Prostate gland (tissue), 2 donors: ENCODE data around the gene DLX1. TPM values are rescaled to one million over a fixed set of nuclear protein-coding genes. Genes with fewer than 3 reads are reported as not detected.

Experiments
- DNase-seq: peaks from one replicate; pipeline ENCODE4 v3.0.0-alpha.2; 2019; ENCODE audit warnings: low spot score
- H3K27ac ChIP-seq, 2 donors: fragments of 200-600 bp; sonication (generic); 2 replicates each; pipeline ENCODE4 v1.5.1; 2017 to 2019
- H3K27me3 ChIP-seq: fragments of 200-600 bp; sonication (generic); replicated peaks from 2 replicates; pipeline ENCODE4 v1.5.1; 2019; ENCODE audit not compliant: insufficient read depth
- H3K36me3 ChIP-seq, 2 donors: fragments of 200-600 bp; sonication (generic); 1 replicate in 1 of 2; 2 replicates in 1 of 2; pipeline versions ENCODE4 v1.5.1 to v1.8.1; 2017 to 2019
- H3K4me1 ChIP-seq: fragments of 200-600 bp; sonication (generic); replicated peaks from 2 replicates; pipeline ENCODE4 v1.5.1; 2019
- H3K4me3 ChIP-seq, 2 donors: fragments of 200-600 bp; sonication (generic); 2 replicates each; pipeline ENCODE4 v1.5.1; 2017 to 2019
- H3K9me3 ChIP-seq: fragments of 200-600 bp; sonication (generic); 2 replicates; pipeline ENCODE4 v1.5.1; 2017
- CTCF ChIP-seq, 4 experiments: fragments of 200-600 bp in 2 of 4; fragments of 450-650 bp in 2 of 4; sonication (generic) in 2 of 4; IDR thresholded peaks; 1 replicate in 3 of 4; 2 replicates in 1 of 4; pipeline ENCODE4 v1.5.1; 2016 to 2019; ENCODE audit warnings: antibody characterized with exemption in 4 of 4, mild to moderate bottlenecking in 2 of 4, moderate library complexity in 2 of 4
- POLR2A ChIP-seq: fragments of 450-650 bp; IDR thresholded peaks from one replicate; pipeline ENCODE4 v1.6.1; 2016; ENCODE audit warnings: antibody characterized with exemption, mild to moderate bottlenecking
- POLR2AphosphoS5 ChIP-seq: sonication (generic); formaldehyde crosslinking; IDR thresholded peaks from one replicate; pipeline ENCODE4 v1.6.1; 2017; ENCODE audit warnings: antibody characterized with exemption
- WGBS: methylation state at CpG from one replicate; pipeline ENCODE4 v1.1.5; 2018; 5-methylcytosine and 5-hydroxymethylcytosine counted together
- intact Hi-C: fragments of 100-400 bp; cut with DNase I; formaldehyde crosslinking; loops from one replicate; pipeline ENCODE4 v1.14.2; 2022
- total RNA-seq, 2 donors: library from RNA; depleted of rRNA; stranded (reverse); fragments of >200 nt; gene quantifications; one replicate each; pipeline ENCODE4 v1.1.0, GENCODE V29; 2016

Gene DLX1
- total RNA-seq, 2 donors from 2014 or later = 1.3 TPM; not detected in 1

DNA sequence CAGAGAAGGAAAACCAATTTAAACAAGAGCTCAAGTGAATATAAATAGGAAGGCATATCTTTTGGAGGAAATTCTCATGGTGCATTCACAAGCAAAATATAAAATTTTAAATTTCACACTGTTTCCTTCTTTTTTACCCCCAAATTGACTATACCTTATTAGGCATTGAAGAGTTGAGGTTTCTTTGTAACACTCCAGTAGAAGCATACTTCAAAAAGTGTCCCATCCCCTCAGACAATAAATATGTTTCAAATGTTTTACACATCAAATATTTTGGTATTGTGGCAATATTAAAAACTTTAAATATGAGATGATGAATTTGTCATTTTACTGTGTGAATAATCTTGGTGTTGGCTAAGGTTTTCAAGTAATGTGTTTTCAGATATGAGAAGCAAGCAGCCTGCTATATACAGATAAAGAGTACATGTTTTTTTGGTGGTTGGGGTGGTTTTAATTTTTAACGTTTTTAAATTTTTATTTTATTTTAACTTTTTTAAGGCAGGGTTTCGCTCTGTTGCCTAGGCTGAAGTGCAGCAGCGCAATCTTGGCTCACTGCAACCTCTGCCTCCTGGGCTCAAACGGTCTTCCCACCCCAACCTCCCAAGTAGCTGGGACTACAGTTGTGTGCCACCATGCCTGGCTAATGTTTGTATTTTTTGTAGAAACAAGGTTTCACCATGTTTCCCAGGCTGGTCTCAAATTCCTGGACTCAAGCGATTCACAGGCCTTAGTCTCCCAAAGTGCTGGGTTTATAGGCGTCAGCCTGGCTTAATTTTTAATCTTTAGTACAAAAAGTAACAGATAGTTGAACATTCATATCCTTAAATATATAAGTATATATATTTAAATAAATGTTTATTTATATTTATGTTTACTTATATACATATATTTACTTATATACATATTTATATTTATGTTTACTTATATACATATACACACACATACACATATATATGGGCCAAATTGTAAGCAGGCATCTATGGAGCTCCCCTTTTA, 36.5 kb upstream of the DLX1 start:
- Histone ChIP-seq H3K27me3 (no peaks in the 10 kb centered on the region), H3K4me3 (no peak overlapping the region), H3K4me1 (no peaks in the 10 kb centered on the region), H3K27ac (no peak overlapping the region), H3K9me3 (no peaks in the 10 kb centered on the region), H3K36me3 (no peaks in the 10 kb centered on the region)
- no peak for TF ChIP-seq CTCF (IDR thresholded peaks at IDR 0.05)
- no peak for TF ChIP-seq POLR2AphosphoS5
- no peak for TF ChIP-seq POLR2A
- 93% methylated on average over 6 of the region's 6 CpGs for WGBS
- no peak for DNase-seq
- intact Hi-C loops = no loop called here

- H3K9me3 ChIP-seq = no peaks in the 10 kb centered on the region
- H3K4me3 ChIP-seq = no peak overlapping the region
- no peaks in the 10 kb centered on the region for H3K36me3 ChIP-seq
- TF ChIP-seq POLR2A (no peak), CTCF (IDR thresholded peaks at IDR 0.05) (no peak), POLR2AphosphoS5 (no peak)
- DNase-seq = no peak
- H3K4me1 ChIP-seq = no peaks in the 10 kb centered on the region
- intact Hi-C loops = no loop called here
- H3K27ac ChIP-seq = no peak overlapping the region
- no peaks in the 10 kb centered on the region for H3K27me3 ChIP-seq
- WGBS = 99% methylated on average over 2 of the region's 2 CpGs
Measured at GRCh38 chr2:172049567-172050120, 35.7 kb upstream of the DLX1 start.

- 79% methylated on average over 1 of the region's 1 CpG for WGBS
- H3K27me3 ChIP-seq = no peaks in the 10 kb centered on the region
- no peaks in the 10 kb centered on the region for H3K36me3 ChIP-seq
- no peak for DNase-seq
- no peak overlapping the region for H3K4me3 ChIP-seq
- no peaks in the 10 kb centered on the region for H3K4me1 ChIP-seq
- H3K9me3 ChIP-seq = no peaks in the 10 kb centered on the region
- no peak for TF ChIP-seq CTCF (IDR thresholded peaks at IDR 0.05)
- no peak for TF ChIP-seq POLR2AphosphoS5
- TF ChIP-seq POLR2A = no peak
- H3K27ac ChIP-seq = no peak overlapping the region
- intact Hi-C loops = no loop called here
Measured at GRCh38 chr2:172050479-172051125, 34.7 kb upstream of the DLX1 start.

DNA sequence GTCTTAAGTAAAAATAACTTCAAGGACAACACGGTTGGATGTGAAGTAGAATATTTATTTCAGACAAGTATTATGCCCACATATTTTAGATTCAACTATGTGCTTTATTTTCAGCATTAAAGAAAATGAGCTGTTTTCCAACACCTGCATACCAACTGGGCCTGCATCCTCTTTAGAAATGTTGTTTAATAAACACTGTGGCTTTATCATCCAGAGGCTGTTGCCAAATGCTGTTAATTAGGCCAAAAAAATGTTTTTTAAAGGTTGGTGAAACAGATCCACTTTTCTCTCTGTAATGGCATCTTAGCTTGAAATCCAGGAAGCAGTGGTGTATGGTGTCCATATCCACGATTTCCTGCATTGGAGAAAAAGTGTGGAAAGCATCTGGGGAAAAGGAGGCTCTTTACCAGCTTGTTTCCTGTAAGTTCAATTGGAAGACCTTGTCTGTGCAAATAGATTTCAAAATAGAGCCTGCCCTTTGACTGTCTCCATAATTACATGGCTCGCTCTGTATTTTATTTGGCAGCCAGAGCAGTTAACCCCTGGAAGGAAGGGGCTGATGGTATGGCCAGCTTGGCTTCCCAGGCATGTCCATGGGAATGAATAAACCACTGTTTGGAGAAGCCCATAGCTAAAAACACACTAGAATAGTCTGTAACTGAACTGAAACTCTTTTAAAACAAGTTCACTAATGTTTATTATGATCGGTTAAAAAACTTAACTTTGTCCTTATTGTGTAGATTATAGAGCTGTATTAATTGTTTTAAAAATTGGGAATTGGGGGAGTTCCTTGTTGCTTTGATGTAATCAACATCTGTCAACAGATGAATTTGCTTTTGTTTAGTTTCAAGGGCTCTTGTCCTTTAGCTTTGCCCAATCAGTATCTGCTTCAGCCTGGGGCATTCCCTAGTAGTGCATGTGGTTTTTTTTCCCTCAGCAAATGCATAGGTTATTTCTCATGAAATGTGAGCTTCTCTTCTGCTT, 33.0 kb upstream of the DLX1 start:
- no peaks in the 10 kb centered on the region for H3K27me3 ChIP-seq
- H3K4me3 ChIP-seq = no peak overlapping the region
- no peak overlapping the region for H3K27ac ChIP-seq
- no peak for DNase-seq
- TF ChIP-seq POLR2A (no peak), POLR2AphosphoS5 (no peak), CTCF (IDR thresholded peaks at IDR 0.05) (no peak)
- WGBS = 69% methylated on average over 4 of the region's 4 CpGs
- H3K9me3 ChIP-seq = no peaks in the 10 kb centered on the region
- H3K36me3 ChIP-seq = no peaks in the 10 kb centered on the region
- intact Hi-C loops = no loop called here
- H3K4me1 ChIP-seq = no peaks in the 10 kb centered on the region
